HG03521 (cell line): ENCODE data around the gene CAPN15.
"Not testable (repeated sequence)": the region's sequence is repeated elsewhere in the genome, so short reads cannot be mapped to it uniquely, and the experiment has no call there.

ENCODE experiments used
- ATAC-seq: cut with Tn5 transposase; IDR thresholded peaks from one replicate; pipeline ENCODE4 v1.9.1; 2021; ENCODE audit warnings: mild to moderate bottlenecking, moderate library complexity; ENCODE audit not compliant: unreplicated experiment

CAPN15 gene

DNA sequence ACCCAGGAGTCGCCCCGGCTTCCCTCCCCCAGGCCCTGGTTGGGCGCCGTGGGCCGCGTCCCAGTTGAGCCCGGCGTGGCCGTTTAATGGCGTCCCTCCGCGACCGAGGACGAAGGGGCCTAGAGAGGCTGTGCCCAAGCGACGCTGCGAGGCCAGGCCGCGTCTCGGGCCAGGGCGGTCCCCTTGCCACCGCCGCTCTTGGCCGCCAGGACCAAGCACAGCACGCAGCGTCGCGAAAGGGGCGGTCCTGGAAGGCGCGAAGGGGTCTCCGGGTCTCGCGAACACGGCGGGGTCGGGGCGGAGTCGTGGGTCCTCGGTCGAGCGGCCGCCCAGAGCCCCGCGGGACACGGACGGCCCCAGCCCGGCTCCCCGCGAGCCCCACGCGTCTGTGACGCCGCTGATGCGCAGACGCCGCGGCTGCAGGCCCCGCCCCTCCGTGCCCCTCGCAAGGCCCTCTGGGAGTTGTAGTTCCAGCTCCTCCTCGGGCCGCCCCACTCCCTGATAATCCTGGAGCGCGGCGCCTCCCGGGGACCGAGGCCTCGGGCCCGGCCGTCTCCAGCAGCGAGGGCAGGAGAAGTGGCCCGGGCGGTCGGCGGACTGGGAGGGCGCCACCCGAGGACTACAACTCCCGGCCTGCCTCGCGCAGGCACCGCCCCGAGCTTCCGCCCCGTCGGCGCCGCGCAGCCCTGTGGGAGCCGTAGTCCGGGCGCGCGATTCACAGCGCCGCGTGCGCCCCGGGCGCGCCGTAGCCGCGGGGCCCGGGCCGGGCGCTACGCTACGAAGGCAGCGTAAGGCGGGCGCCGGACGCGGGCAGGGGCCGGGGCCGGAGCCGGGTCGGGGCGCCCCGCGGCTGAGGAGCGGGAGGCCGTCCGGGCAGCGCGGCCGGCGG, at the start of gene CAPN15:
CAPN15 (plus strand) TSS at position 698 of the 889 bp plus-strand sequence. CDS start 19,127 bp downstream, outside the sequence.
- peak; percentile 69 for ATAC-seq

DNA sequence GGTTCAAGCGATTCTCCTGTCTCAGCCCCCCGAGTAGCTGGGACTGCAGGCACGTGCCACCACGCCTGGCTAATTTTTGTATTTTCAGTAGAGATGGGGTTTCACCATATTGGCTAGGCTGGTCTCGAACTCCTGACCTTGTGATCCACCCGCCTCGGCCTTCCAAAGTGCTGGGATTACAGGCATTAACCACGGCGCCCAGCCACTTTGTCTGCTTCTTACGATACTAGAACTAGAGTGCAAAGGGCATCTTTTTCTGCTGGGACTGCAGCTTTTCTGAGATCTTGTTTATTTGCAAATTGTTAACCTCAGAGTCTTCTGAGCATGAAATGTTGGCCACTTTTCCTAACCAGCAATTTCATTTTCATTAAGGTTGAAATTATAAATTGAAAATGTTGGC, 49.2 kb upstream of the CAPN15 start:
- not testable (repeated sequence) for ATAC-seq

DNA sequence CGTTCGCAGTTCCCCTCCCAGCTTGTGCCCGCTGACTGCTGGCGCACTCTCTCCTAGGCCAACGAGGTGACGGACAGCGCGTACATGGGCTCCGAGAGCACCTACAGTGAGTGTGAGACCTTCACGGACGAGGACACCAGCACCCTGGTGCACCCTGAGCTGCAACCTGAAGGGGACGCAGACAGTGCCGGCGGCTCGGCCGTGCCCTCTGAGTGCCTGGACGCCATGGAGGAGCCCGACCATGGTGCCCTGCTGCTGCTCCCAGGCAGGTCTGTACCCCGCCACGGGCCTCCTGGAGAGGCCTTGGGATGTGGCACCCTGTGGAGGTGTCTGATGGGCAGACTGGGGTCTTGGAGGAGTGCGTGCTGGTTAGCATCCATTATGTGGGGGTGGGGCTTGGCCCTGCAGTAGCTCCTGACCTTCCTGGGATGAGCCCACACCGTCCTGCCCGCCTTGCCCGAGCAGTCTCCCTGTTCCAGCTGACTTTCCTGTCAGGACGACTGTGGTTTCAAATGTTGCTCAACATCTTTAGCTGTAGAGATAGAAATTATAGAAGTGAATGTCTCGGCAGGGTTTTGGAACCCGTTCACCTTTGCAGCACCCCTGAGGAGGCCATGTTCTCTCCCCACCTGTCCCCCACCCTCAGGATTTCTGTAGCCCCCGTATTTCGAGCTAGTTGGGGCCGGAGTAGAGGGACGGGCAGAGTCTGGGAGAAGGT, 44.9 kb upstream of the CAPN15 start:
- no peak for ATAC-seq

DNA sequence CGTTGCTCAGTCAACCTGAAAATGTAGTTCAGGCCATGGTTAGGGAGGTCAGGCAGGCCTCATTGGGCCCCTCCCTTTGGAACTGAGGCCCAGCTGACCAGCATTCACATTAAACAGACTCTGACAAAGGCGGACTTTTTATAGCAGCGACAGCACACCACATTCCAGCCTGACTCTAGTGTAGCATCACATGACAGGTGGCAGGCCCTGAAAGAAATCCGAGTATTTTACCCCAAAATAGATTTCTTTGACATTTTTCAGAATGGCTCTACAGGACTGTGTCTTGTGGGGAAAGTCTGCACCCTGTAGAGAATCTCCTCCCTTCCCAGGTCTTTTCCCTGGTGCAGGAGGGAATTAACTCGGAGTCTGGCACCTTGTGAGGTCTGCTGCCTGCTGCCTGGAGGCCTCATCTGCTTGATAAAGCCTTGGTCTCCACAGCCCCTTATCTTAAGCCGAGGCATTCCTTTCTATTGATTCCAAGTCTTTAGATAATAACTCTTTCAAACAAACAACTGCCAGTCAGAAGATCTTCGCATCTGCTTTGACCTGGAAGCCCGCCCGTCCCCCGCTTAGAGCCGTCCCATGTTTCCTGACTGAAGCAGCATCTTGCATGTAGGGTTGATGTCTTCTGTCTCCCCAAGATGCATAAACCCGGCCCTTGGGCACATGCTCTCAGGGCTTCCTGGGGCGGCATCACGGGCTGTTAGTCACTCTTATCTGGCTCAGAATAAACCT, 44.0 kb upstream of the CAPN15 start:
- no peak for ATAC-seq

DNA sequence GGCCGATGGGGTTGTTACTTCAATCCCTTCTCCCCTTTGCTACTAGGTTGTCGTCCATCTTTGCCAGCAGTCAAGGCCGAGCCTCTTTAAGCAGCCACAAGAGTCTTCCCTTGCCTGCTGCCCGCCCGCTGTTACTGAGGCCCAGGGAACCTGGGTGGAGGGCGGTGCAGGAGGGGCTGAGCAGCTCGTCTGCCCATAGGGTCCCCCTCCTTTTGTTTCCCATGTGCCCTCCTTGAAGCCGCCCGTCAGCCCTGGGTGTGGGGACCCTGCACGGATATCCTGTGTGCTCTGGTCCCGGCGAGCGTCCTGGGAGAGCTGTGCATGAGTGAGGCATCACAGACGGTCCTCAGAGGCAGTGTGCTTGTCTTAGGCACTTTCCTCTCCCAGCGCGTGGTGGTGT, 37.9 kb upstream of the CAPN15 start:
- no peak for ATAC-seq

DNA sequence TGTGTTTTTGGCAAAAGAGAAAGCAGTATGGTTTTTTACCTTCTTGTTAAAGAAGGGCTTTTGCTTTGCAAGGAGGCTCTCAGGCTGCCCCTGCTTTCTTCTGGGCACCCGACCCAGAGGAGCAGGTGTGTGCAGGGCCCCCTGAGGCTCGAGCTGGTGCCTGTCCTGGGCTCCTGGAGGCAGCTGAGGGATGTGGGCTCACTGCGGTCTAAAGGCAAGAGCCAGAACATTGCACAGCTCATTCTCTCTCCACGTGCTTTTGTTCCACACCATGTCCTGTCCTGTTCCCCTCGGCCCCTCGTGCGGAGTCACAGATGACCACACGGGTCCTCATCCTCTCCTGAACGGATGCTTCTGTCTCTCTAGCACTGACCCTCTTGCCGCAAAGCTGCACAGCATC, 36.7 kb upstream of the CAPN15 start:
- no peak for ATAC-seq

DNA sequence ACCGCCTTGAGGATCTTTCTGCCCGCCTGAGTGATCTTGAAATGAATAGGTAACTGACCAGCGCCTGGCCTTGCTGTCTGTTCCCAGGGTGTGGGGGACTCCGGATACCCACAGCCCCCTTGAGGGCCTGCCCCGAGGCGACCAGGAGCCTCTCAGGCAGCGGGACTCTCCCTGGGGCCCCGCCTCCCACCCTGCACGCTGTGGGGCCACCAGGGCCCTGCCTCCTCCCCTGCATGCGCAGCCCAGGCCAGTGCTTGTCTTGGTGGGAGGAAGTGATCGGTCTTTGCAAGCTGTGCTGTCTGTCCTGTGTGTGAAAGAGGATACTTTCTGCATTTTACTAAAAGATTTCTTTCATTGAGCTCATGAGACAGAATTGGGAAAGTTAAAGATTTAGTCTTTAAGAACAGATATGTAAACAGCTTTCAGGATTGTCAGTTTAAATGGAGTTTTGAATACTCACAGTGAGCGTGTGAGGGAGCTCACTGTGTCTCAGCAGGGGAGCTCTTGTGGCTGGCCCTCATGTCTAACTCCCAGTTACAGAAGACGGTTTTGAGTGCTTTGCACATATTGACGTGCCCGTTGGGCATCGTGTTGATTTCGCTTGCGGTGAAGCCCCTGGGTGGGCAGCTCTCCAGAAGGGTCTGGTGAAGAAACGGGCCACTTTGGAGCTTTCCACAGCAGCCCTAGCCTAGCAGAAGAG, 36.1 kb upstream of the CAPN15 start:
- ATAC-seq, result no peak

DNA sequence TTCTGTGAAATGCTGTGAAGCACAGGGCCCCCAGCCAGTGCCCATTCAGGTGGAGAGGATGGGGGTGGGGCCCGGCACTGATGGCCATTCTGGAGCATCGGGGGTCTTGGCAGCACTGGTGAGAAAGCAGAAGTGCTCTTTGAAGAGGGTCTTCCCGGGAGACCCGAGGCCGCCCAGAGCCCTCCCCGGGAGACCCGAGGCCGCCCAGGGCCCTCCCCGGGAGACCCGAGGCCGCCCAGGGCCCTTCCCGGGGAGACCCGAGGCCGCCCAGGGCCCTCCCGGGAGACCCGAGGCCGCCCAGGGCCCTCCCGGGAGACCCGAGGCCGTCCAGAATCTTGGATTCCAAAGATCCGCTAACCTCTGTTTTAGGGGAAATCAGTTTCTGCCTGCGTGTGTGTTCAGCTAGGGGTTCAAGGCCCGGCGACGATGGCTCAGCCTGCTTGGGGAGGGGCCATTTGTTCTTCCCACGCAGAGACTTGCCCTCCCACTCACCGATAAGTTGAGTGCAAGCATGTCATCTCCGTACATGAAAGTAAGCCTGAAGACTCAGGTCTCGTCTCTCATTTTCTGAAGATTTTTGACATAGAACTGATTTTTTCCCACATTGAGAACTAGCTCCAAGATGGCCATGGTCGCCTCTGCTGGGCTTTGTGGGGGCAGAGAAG, 35.2 kb upstream of the CAPN15 start:
- no peak for ATAC-seq

DNA sequence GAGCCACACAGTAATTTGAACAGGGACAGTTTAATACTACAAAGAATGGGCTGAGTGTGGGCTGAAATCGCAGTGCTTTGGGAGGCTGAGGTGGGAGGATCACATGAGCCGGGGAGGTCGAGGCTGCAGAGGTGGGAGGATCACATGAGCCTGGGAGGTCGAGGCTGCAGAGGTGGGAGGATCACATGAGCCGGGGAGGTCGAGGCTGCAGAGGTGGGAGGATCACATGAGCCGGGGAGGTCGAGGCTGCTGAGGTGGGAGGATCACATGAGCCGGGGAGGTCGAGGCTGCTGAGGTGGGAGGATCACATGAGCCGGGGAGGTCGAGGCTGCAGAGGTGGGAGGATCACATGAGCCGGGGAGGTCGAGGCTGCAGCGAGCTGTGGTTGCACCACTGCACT, 32.8 kb upstream of the CAPN15 start:
- ATAC-seq, result not testable (repeated sequence)

DNA sequence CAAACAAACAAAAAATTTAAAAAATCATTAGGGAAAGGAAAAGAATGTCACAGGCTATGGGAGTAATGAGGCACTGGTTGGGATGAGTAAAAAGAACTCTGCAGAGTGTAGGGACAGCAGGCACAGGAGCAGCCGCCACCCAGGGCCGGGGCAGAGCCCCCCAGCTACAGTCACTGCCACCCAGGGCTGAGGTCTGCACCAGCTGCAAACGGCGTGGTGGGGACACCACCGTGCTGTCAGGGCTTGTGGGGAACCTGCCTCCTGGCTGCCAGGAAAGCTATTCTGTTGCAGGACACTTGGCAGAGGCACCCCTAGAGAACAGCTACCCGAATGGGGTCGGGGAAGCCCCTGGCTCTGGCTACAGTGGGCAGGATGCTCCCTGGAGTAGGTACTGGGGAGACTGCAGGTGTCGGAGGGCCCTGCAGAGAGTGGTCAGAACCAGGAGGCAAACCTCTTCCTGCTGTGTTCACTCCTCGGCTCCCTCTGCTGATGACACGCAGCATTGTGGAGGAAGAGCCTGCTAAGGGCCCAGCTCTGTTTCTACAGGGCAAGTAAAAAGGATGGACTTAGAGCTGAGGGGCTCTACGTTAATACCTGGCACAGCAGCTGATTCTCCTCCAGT, 32.3 kb upstream of the CAPN15 start:
- ATAC-seq, result no peak

DNA sequence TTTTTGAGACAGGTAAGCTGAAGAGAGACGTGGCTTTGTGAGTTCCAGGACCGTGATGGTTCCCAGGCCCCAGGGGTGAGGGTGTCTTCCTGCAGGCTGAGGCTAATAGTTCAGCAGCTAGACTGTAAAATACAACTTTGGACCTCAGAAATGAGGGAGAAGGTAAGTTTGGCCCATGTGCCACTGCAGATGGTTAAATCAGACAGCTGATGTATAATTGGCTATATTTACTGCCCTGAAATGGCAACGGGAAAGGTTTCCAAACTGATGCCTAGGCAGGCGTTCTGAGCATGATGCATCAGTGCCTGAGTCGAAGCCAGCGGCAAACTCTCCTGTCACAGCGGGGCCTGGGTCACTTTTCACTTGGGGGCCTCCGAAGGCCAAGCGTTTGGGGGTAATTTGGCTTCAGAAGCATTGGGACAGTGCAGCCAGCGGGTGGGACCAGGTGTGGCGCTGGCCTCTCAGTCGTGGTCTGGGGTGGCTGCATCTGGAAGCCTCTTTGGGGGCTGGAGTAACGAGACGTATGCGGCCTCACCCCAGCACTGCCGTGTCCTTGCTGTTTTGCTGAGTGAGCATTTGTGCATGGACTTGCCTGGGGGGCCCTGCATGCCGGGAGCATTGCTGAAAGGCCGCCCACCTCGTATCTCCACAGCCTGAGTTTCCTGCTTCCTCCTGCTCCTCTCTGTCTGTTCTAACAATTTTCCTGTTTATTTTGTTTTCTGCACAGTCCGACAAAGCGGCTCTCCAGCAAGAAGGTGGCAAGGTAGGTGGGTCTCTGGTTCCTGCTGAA, 31.2 kb upstream of the CAPN15 start:
- ATAC-seq, result no peak

DNA sequence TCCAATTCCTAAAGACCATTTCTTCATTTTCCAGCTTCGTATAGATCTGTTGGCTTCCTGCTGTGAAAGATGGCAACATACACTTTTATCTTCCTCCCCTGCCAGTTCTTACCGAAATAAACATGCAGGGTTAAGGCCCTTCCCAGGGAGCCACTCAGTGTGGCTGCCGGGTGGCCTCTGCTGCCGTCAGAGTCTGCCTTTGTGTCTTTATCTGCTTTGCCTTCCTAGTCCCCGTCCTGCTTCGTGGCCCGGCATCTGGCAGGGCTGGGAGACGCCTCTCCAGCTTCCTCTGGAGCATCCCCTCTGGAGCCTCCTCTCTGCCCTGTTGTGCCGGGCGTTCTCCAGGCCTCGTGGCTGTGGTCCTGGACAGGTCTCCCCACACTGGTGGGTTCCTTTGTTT, 30.3 kb upstream of the CAPN15 start:
- ATAC-seq, result no peak

DNA sequence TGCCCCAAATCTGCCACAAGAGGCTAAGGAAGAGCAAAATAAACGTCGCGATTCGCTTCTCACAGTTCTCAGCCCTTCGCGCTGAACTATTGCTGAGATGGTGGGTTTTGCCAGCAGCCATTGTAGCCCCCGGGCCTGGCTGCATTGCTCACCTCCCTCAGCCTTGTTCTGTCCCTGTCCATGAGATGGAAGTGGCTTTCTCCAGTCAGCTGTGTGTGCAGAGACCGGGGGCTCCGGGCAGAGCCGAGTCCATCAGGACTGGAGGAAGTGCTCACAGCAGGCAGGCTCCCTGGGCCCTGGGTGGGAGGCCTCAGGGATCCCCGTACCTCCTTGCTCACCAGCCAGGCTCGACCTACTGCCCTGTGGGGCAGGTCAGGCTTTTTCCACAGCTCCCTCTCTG, 27.6 kb upstream of the CAPN15 start:
- ATAC-seq, result no peak

DNA sequence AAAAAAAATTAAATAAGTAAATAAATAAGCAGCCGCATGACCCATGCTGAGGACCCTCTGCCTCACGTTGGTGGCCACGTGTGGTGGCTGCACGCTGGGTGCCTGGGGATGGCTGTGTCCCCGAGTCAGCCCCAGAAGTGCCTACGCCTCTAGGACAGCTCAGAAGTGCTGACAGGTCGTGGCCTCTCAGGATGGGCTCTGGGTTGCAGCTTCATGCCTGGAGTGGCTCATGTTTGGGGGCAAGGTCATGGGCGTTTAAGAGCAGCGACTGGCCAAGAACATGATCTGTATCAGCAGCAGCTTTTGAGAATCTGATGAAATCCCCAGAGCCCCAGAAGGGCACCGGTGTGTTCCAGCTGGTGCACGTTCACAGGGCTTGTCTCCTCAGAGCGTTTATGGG, 26.8 kb upstream of the CAPN15 start:
- no peak for ATAC-seq

DNA sequence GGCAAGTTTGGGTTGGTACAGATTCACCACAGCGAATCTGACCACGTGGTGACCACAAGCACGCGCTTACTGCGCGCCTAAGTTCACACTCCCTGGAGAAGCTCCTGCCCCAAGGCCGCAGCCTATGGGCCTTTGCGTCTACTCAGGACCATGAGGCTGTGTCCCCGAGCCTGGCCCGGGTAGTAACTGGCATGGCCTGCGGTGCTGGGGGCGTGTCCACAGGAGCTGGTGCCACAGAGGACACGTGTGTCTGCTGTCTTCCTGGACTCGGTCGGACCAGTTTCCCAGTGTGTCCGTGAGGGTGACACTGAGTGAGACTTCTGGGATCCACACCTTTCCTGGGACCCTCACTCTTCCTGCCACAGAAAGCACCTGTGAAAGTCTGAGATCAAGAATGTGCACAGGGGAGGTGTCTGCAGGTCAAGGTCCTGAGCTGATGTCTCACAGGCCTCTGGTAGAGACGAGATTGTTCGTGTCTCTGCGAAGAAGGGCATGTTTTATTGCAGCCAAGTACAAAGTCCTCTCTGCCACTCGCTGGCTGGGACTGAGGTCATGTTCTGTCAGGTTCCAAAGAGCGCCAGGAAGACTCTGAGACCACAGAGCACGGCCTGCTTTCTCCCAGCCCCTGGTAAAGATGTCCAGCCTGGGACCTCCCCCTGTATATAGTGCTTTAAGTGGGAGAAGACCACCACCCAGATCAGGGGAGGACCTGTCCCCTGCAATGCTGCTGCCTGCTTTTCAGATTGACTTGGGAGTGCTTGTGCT, 25.2 kb upstream of the CAPN15 start:
- ATAC-seq, result no peak

DNA sequence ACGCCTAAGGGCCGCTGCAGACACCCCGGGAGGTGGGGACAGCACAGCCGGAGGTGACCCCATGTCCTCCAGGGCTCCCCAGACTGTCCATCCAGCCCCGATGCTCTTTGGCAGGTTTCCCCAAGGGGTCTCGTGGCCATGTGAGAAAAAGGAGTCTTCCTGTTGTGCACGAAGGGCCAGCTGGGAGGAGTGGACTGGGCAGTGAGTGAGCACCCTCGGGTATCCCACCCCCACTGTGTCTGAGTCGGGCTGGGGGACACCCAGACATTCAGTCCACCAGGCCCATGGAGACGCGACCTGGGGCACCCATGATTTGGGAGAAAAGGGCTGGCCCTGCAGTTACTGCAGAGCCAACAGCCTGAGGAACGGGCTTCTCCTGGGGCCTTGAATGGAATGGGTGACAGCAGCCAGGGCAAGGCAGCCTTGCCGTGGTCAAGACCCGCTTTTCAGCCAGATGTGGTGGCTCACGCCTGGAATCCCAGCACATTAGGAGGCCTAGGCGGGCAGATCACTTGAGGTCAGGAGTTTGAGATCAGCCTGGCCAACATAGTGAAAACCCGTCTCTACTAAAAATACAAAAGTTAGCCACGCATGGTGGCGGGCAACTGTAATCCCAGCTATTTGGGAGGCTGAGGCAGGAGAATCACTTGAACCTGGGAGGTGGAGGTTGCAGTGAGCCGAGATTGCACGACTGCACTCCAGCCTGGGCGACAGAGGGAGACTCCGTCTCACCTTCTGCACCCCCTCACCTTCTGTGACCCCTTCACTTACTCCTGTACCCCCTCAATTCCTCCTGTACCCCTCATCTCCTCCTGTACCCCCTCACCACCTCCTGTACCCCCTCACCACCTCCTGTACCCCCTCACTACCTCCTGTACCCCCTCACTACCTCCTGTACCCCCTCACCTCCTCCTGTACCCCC, 24.1 kb upstream of the CAPN15 start:
- ATAC-seq, result no peak

DNA sequence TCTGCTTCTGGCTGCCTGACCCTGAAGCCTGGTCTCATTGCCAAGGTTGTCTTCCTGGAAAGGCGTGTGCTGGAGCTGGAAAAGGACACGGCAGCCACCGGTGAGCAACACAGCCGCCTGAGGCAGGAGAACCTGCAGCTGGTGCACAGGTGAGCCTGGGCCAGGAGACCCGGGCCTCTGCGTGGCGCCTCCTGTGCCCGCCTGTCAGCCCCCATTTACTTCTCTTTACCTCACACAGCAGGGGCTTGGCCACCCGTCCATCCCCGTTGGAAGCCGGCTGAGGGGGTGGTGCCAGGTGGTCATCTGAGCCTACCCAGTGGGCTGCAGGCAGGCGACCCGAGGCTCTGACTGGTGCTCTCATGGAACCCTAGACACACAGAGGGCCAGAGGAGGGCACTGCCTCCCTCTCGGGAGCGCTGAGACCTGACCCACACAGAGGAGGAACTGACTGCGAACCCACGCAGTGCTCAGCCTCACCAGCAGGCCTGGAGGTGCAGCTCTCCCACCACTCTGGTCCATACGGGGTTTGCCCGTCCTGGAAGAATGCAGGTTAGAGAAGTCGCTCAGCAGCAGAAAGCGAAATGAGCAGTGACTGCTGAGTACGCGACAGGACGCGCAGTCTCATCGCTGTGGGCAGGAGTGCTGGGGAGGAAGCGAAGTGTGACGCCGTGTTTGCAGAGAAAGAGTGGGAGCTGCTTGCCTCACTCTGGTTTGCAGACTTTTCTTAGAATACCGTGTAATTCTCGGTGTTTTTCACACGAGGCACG, 21.9 kb upstream of the CAPN15 start:
- no peak for ATAC-seq
